WTC11 (cell line): ENCODE results near the gene CHORDC1. TPM values are rescaled to one million over a fixed set of nuclear protein-coding genes. Genes with fewer than 3 reads are reported as not detected.

Experiments used
- ATAC-seq: fragments of 200-7000 bp; cut with Tn5 transposase; 2 replicates; pipeline ENCODE4 v1.10.0; 2021; ENCODE audit warnings: mild to moderate bottlenecking, moderate library complexity
- CTCF ChIA-PET: fragments of 300-600 bp; sonication (Branson Sonifier 250); formaldehyde crosslinking; loops from one replicate; lab custom pipeline; 2021; ENCODE audit warnings: antibody characterized with exemption; lab: Charles Lee
- POLR2A ChIA-PET: fragments of 350-600 bp; sonication (Branson Sonifier 250); formaldehyde crosslinking; loops from one replicate; lab custom pipeline; 2021; ENCODE audit warnings: antibody characterized with exemption; lab: Charles Lee
- DNase-seq: peaks from one replicate; pipeline ENCODE4 v3.0.0; 2021; ENCODE audit warnings: low spot score
- H3K27ac Mint-ChIP-seq: 2 replicates; pipeline ENCODE4 v1.8.0; 2021; ENCODE audit warnings: mixed read lengths
- H3K27me3 Mint-ChIP-seq: 2 replicates; pipeline ENCODE4 v1.8.0; 2021; ENCODE audit warnings: low read depth, mild to moderate bottlenecking, moderate library complexity, mixed read lengths
- H3K36me3 Mint-ChIP-seq: 2 replicates; pipeline ENCODE4 v1.8.0; 2021; ENCODE audit warnings: mixed read lengths
- H3K4me1 Mint-ChIP-seq: 2 replicates; pipeline ENCODE4 v1.8.0; 2022; ENCODE audit warnings: mixed read lengths
- H3K4me3 Mint-ChIP-seq: 2 replicates; pipeline ENCODE4 v1.8.0; 2021; ENCODE audit warnings: mild to moderate bottlenecking, moderate library complexity, mixed read lengths
- H3K9me3 Mint-ChIP-seq: 2 replicates; pipeline ENCODE4 v1.8.0; 2021; ENCODE audit warnings: mixed read lengths
- CREB1 ChIP-seq: sonication (generic); formaldehyde crosslinking; IDR thresholded peaks from 2 replicates; pipeline ENCODE4 v1.8.0; 2023; ENCODE audit warnings: mild to moderate bottlenecking, missing genetic modification reagents
- E2F1 ChIP-seq: sonication (generic); formaldehyde crosslinking; IDR thresholded peaks from 2 replicates; pipeline ENCODE4 v1.8.0; 2022; ENCODE audit warnings: mild to moderate bottlenecking, missing genetic modification reagents
- E2F5 ChIP-seq: sonication (generic); formaldehyde crosslinking; IDR thresholded peaks from 2 replicates; pipeline ENCODE4 v1.8.1; 2022; ENCODE audit warnings: mild to moderate bottlenecking, moderate library complexity, missing genetic modification reagents
- ELF4 ChIP-seq: sonication (generic); formaldehyde crosslinking; IDR thresholded peaks from 2 replicates; pipeline ENCODE4 v1.8.1; 2022; ENCODE audit warnings: low read depth, mild to moderate bottlenecking, moderate library complexity, missing genetic modification reagents
- ESRRA ChIP-seq: sonication (generic); formaldehyde crosslinking; IDR thresholded peaks from 2 replicates; pipeline ENCODE4 v1.8.1; 2022; ENCODE audit warnings: mild to moderate bottlenecking, missing genetic modification reagents, borderline replicate concordance
- ETV6 ChIP-seq: sonication (generic); formaldehyde crosslinking; IDR thresholded peaks from 2 replicates; pipeline ENCODE4 v1.8.1; 2022; ENCODE audit warnings: mild to moderate bottlenecking, missing genetic modification reagents
- FOXP1 ChIP-seq: sonication (generic); formaldehyde crosslinking; IDR thresholded peaks from 2 replicates; pipeline ENCODE4 v1.8.0; 2022; ENCODE audit warnings: missing genetic modification reagents, mild to moderate bottlenecking, moderate library complexity, borderline replicate concordance
- GRHL2 ChIP-seq: fragments of 250-450 bp; sonication (Bioruptor Pico); IDR thresholded peaks from 2 replicates; pipeline ENCODE4 v1.8.0; 2022; ENCODE audit warnings: mild to moderate bottlenecking, moderate library complexity; ENCODE audit not compliant: insufficient replicate concordance, severe bottlenecking
- GTF2I ChIP-seq: fragments of 250-450 bp; sonication (Bioruptor Pico); conservative IDR thresholded peaks from 2 replicates; pipeline ENCODE4 v1.4.0; 2021; ENCODE audit warnings: mild to moderate bottlenecking
- HMGXB4 ChIP-seq: sonication (generic); formaldehyde crosslinking; IDR thresholded peaks from 2 replicates; pipeline ENCODE4 v1.8.1; 2023; ENCODE audit warnings: mild to moderate bottlenecking, moderate library complexity, missing genetic modification reagents
- JAZF1 ChIP-seq: fragments of 250-450 bp; sonication (Bioruptor Pico); IDR thresholded peaks from 2 replicates; pipeline ENCODE4 v1.9.0; 2021; ENCODE audit warnings: moderate library complexity, mild to moderate bottlenecking, inconsistent platforms
- MYBL2 ChIP-seq: sonication (generic); formaldehyde crosslinking; IDR thresholded peaks from 2 replicates; pipeline ENCODE4 v1.8.1; 2023; ENCODE audit warnings: mild to moderate bottlenecking, moderate library complexity, missing genetic modification reagents
- OVOL2 ChIP-seq: fragments of 250-450 bp; sonication (Bioruptor Pico); IDR thresholded peaks from 2 replicates; pipeline ENCODE4 v1.9.0; 2021; ENCODE audit warnings: mild to moderate bottlenecking, borderline replicate concordance
- PRRX2 ChIP-seq: fragments of 250-450 bp; sonication (Bioruptor Pico); IDR thresholded peaks from 2 replicates; pipeline ENCODE4 v1.8.0; 2021; ENCODE audit warnings: mild to moderate bottlenecking
- TCF7 ChIP-seq: sonication (generic); formaldehyde crosslinking; IDR thresholded peaks from 2 replicates; pipeline ENCODE4 v1.8.0; 2022; ENCODE audit warnings: mild to moderate bottlenecking, low read depth, missing genetic modification reagents, moderate library complexity
- USF2 ChIP-seq: sonication (generic); formaldehyde crosslinking; IDR thresholded peaks from 2 replicates; pipeline ENCODE4 v1.8.1; 2023; ENCODE audit warnings: mild to moderate bottlenecking, missing genetic modification reagents, moderate library complexity
- ZBTB21 ChIP-seq: sonication (generic); formaldehyde crosslinking; IDR thresholded peaks from 2 replicates; pipeline ENCODE4 v1.8.1; 2023; ENCODE audit warnings: mild to moderate bottlenecking, missing genetic modification reagents, borderline replicate concordance
- ZNF671 ChIP-seq: fragments of 250-450 bp; sonication (Bioruptor Pico); IDR thresholded peaks from 2 replicates; pipeline ENCODE4 v1.8.0; 2021; ENCODE audit warnings: mild to moderate bottlenecking
- total RNA-seq: library from RNA; stranded (reverse); gene quantifications from 3 replicates; pipeline ENCODE4 v1.2.3, GENCODE V29; 2021
- TF ChIP-seq, protein P1 (sequence below): sonication (generic); formaldehyde crosslinking; conservative IDR thresholded peaks from 2 replicates; pipeline ENCODE4 v1.8.1; 2022; ENCODE audit warnings: mild to moderate bottlenecking, missing genetic modification reagents
- TF ChIP-seq, protein P2 (sequence below): fragments of 200-600 bp; IDR thresholded peaks from 2 replicates; pipeline ENCODE4 v1.8.0; 2022; ENCODE audit warnings: antibody characterized with exemption
- TF ChIP-seq, protein P3 (sequence below): fragments of 250-450 bp; sonication (Bioruptor Pico); IDR thresholded peaks from 2 replicates; pipeline ENCODE4 v1.9.0; 2021; ENCODE audit warnings: mild to moderate bottlenecking
- TF ChIP-seq, protein P4 (sequence below): sonication (generic); formaldehyde crosslinking; IDR thresholded peaks from 2 replicates; pipeline ENCODE4 v1.8.1; 2022; ENCODE audit warnings: low read depth, mild to moderate bottlenecking, moderate library complexity, missing genetic modification reagents, borderline replicate concordance

CHORDC1 gene
- total RNA-seq, 1 experiment from 2014 or later = 71.8 TPM

DNA sequence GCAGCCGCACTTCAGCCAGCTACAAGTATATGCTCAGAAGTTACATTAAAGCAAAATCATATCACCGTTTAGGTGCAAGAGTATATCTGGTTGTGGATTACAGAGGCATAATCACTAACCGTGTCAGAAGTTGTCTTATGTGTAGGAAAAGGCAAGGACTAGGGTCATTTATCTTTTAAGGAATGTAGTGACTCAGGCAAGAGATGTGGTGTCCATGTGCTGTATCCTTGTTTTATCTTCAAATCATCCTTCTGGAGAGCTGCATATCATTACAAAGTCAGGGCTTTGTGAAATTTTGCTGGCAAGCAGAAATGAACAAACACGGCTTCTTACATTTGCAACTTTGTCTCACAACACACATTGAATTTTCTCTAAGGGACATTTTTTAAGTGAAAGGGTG is 12.7 kb upstream of the CHORDC1 start:
- no peak for ATAC-seq
- H3K27ac Mint-ChIP-seq = no peak overlapping the region
- no peaks in the 10 kb centered on the region; the same call in 1 of the 2 replicates for H3K36me3 Mint-ChIP-seq
- ChIA-PET POLR2A (no interaction called here), CTCF (no interaction called here)
- H3K9me3 Mint-ChIP-seq = peaks cover 4% of the 10 kb centered on the region; the same call in 1 of the 2 replicates
- DNase-seq = no peak
- no peak overlapping the region for H3K4me3 Mint-ChIP-seq
- peaks cover 17% of the 10 kb centered on the region for H3K4me1 Mint-ChIP-seq
- no peak for TF ChIP-seq TCF7 (CRISPR knock-in tag)
- no peak for TF ChIP-seq ETV6 (CRISPR knock-in tag)
- TF ChIP-seq ZBTB21 (CRISPR knock-in tag) = no peak
- TF ChIP-seq FOXP1 (CRISPR knock-in tag) = no peak
- TF ChIP-seq GTF2I = no peak
- no peaks in the 10 kb centered on the region; the same call in 1 of the 2 replicates for H3K27me3 Mint-ChIP-seq

DNA sequence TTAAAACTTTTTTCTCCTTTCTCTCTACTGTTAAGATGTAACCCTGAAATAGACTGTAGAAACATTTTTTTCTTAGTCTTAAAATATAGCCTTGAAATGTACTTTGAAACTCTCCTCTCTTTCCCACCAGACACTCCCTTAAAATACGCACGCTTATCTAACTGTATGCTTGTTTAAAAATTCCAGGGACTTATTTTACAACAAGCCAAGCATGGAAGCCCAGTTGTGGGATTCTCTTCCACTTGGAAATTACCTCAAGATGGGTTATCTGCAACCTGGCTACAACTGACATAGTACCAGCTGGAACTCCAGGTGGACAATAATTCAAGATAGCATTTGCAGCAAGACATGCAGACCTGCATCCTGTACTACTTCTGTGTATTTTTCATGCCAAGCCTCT is 12.1 kb upstream of the CHORDC1 start:
- POLR2A ChIA-PET = no interaction called here
- Mint-ChIP-seq H3K9me3 (peaks cover 6% of the 10 kb centered on the region), H3K27ac (no peak overlapping the region), H3K36me3 (peaks cover 2% of the 10 kb centered on the region), H3K27me3 (no peaks in the 10 kb centered on the region; the same call in 1 of the 2 replicates), H3K4me3 (no peak overlapping the region), H3K4me1 (peaks cover 14% of the 10 kb centered on the region)
- CTCF ChIA-PET = no interaction called here
- TF ChIP-seq ELF4 (CRISPR knock-in tag) (no peak), PRRX2 (CRISPR knock-in tag) (no peak), MYBL2 (CRISPR knock-in tag) (no peak), E2F1 (CRISPR knock-in tag) (no peak), ZNF671 (CRISPR knock-in tag) (no peak), OVOL2 (CRISPR knock-in tag) (no peak), HMGXB4 (no peak), ESRRA (CRISPR knock-in tag) (no peak), ETV6 (CRISPR knock-in tag) (no peak)
- TF ChIP-seq, protein P1, sequence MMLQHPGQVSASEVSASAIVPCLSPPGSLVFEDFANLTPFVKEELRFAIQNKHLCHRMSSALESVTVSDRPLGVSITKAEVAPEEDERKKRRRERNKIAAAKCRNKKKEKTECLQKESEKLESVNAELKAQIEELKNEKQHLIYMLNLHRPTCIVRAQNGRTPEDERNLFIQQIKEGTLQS = no peak
- ATAC-seq (no peak), DNase-seq (no peak)

DNA sequence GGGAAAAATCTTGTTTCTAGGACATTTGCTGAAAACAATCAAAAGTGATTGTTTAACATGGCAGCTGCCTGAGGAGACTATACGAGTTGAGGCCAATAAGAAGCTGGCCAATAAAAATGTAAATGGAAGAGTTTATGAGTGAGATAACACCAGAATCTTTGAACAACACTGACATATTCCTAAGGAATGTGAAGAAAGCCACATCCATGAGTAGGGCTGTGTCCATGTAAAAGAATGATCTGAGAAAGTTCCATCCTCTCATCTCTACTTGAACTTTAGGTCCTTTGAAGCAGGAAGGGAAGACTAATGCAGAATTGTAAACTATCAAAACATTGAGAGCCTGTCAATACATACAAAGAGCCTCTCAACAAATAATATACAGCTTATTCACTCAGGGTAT is 6.9 kb upstream of the CHORDC1 start:
- ChIA-PET POLR2A (no interaction called here), CTCF (interaction anchor here (1.1 kb wide), 1 partner anchor 13 kb away, joined by 3 read pairs; no protein-coding TSS in a partner anchor)
- ATAC-seq (no peak), DNase-seq (no peak)
- H3K9me3 Mint-ChIP-seq = peaks cover 25% of the 10 kb centered on the region
- peaks cover 16% of the 10 kb centered on the region for H3K36me3 Mint-ChIP-seq
- H3K4me1 Mint-ChIP-seq = peaks cover 27% of the 10 kb centered on the region
- H3K27me3 Mint-ChIP-seq = no peaks in the 10 kb centered on the region
- H3K27ac Mint-ChIP-seq = no peak overlapping the region
- no peak overlapping the region for H3K4me3 Mint-ChIP-seq
- TF ChIP-seq, protein P2, sequence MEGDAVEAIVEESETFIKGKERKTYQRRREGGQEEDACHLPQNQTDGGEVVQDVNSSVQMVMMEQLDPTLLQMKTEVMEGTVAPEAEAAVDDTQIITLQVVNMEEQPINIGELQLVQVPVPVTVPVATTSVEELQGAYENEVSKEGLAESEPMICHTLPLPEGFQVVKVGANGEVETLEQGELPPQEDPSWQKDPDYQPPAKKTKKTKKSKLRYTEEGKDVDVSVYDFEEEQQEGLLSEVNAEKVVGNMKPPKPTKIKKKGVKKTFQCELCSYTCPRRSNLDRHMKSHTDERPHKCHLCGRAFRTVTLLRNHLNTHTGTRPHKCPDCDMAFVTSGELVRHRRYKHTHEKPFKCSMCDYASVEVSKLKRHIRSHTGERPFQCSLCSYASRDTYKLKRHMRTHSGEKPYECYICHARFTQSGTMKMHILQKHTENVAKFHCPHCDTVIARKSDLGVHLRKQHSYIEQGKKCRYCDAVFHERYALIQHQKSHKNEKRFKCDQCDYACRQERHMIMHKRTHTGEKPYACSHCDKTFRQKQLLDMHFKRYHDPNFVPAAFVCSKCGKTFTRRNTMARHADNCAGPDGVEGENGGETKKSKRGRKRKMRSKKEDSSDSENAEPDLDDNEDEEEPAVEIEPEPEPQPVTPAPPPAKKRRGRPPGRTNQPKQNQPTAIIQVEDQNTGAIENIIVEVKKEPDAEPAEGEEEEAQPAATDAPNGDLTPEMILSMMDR = no peak
- TF ChIP-seq FOXP1 (CRISPR knock-in tag) (no peak), GRHL2 (no peak), USF2 (CRISPR knock-in tag) (no peak), CREB1 (no peak), E2F5 (CRISPR knock-in tag) (no peak), JAZF1 (CRISPR knock-in tag) (no peak), ETV6 (CRISPR knock-in tag) (no peak), HMGXB4 (no peak), PRRX2 (CRISPR knock-in tag) (no peak)
- TF ChIP-seq, protein P3, sequence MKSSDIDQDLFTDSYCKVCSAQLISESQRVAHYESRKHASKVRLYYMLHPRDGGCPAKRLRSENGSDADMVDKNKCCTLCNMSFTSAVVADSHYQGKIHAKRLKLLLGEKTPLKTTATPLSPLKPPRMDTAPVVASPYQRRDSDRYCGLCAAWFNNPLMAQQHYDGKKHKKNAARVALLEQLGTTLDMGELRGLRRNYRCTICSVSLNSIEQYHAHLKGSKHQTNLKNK (CRISPR knock-in tag) = no peak
- TF ChIP-seq, protein P4, sequence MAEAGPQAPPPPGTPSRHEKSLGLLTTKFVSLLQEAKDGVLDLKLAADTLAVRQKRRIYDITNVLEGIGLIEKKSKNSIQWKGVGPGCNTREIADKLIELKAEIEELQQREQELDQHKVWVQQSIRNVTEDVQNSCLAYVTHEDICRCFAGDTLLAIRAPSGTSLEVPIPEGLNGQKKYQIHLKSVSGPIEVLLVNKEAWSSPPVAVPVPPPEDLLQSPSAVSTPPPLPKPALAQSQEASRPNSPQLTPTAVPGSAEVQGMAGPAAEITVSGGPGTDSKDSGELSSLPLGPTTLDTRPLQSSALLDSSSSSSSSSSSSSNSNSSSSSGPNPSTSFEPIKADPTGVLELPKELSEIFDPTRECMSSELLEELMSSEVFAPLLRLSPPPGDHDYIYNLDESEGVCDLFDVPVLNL (CRISPR knock-in tag) = no peak
